Peyer's patch (tissue), 4 donors: Measurements from ENCODE around the gene MAPT.

ENCODE experiments used
- POLR2A ChIP-seq, 2 donors: fragments of 450-650 bp; IDR thresholded peaks; one replicate each; pipeline ENCODE4 v1.5.1; 2017; ENCODE audit warnings: antibody characterized with exemption in 2 of 2, mild to moderate bottlenecking in 2 of 2, moderate library complexity in 2 of 2
- TF ChIP-seq, protein P1 (sequence below), 6 experiments: fragments of 450-650 bp in 4 of 6; fragments of 200-600 bp in 2 of 6; sonication (generic) in 1 of 6; IDR thresholded peaks; one replicate each; pipeline ENCODE4 v1.5.1; 2017 to 2019; ENCODE audit warnings: antibody characterized with exemption in 6 of 6, mild to moderate bottlenecking in 3 of 6, moderate library complexity in 1 of 6

DNA sequence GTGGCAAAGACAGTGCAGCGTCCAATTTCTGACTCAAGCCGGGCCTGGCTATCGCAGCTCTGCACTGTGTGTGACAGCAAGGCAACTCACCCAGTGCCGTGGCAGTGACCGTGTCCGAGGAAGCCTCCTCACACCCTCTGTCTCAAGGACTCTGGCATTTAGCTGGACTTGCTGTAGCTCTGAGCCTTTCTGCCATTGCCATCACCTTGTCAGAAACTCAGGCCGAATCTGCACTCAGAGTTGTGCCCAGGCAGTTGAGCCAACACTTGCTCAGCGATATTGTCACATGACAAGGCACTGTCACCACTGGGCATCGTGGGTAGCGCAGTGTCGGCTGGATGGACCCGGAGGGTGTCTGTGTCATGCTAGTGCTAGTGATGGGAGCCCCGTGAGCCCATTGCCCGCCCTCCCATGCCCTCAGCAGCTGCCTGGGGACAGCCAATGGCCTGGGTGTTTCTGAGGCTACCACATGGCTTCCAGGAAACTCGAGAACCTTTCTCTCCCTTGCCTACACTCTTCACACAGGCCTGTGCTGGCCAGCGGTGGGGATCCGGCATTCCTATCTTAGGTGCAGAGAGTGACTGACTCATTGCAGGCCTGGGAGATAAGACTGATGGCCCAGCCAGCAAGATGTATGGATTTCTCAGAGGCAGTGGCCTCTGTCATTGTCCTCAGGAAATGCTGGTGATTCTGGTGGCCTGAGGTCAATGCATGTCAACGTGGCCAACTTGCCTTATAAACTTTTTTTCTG is 82.6 kb downstream of the MAPT start:
- TF ChIP-seq, protein P1, sequence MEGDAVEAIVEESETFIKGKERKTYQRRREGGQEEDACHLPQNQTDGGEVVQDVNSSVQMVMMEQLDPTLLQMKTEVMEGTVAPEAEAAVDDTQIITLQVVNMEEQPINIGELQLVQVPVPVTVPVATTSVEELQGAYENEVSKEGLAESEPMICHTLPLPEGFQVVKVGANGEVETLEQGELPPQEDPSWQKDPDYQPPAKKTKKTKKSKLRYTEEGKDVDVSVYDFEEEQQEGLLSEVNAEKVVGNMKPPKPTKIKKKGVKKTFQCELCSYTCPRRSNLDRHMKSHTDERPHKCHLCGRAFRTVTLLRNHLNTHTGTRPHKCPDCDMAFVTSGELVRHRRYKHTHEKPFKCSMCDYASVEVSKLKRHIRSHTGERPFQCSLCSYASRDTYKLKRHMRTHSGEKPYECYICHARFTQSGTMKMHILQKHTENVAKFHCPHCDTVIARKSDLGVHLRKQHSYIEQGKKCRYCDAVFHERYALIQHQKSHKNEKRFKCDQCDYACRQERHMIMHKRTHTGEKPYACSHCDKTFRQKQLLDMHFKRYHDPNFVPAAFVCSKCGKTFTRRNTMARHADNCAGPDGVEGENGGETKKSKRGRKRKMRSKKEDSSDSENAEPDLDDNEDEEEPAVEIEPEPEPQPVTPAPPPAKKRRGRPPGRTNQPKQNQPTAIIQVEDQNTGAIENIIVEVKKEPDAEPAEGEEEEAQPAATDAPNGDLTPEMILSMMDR (IDR thresholded peaks at IDR 0.05) = no peak
- TF ChIP-seq POLR2A (IDR thresholded peaks at IDR 0.05) = no peak
